OCI-LY7 (cell line): Measurements from ENCODE around the gene RSPH3. TPM values are rescaled to one million over a fixed set of nuclear protein-coding genes. Genes with fewer than 3 reads are reported as not detected.
A peak's percentile ranks its signal among the peaks of the same experiment; 100 is the strongest.

Experiments
- BruUV-seq: library from RNA; stranded (reverse); fragments of 400-500 nt; replicated peaks from 2 replicates; lab custom pipeline; 2021; lab: Mats Ljungman, UMichigan
- CTCF ChIA-PET: fragments of 300-600 bp; sonication (Branson Sonifier 250); formaldehyde crosslinking; loops from one replicate; lab custom pipeline; 2022; ENCODE audit warnings: antibody characterized with exemption; ENCODE audit not compliant: unreplicated experiment; lab: Charles Lee
- POLR2A ChIA-PET: fragments of 300-600 bp; sonication (Branson Sonifier 250); formaldehyde crosslinking; loops from one replicate; lab custom pipeline; 2022; ENCODE audit warnings: antibody characterized with exemption; lab: Charles Lee
- DNase-seq: peaks from one replicate; pipeline ENCODE4 v3.0.0-alpha.2; 2015; ENCODE audit warnings: low spot score
- H2AFZ ChIP-seq: fragments of 200-600 bp; sonication (generic), shearing (Covaris generic); 2 replicates; pipeline ENCODE4 v1.6.1; 2014; ENCODE audit warnings: mild to moderate bottlenecking, antibody characterized with exemption, low read length, moderate library complexity
- H3K27ac ChIP-seq: fragments of 200-600 bp; sonication (generic); 2 replicates; pipeline ENCODE4 v1.5.1; 2014; ENCODE audit warnings: mixed run types, low read depth, mild to moderate bottlenecking, moderate library complexity, low read length, inconsistent platforms; ENCODE audit not compliant: poor library complexity, severe bottlenecking
- H3K36me3 ChIP-seq: fragments of 200-600 bp; sonication (generic); 2 replicates; pipeline ENCODE4 v1.6.1; 2014; ENCODE audit warnings: mild to moderate bottlenecking, antibody characterized with exemption, low read length, moderate library complexity, mixed read lengths; ENCODE audit not compliant: insufficient read depth
- H3K4me1 ChIP-seq: fragments of 200-600 bp; sonication (generic); 2 replicates; pipeline ENCODE4 v1.5.1; 2014; ENCODE audit warnings: mild to moderate bottlenecking, low read length; ENCODE audit not compliant: insufficient read depth, poor library complexity, severe bottlenecking
- H3K4me2 ChIP-seq: fragments of 200-600 bp; sonication (generic); 2 replicates; pipeline ENCODE4 v1.6.1; 2014; ENCODE audit warnings: mild to moderate bottlenecking, low read length
- H3K4me3 ChIP-seq: fragments of 200-600 bp; sonication (generic); 2 replicates; pipeline ENCODE4 v1.5.1; 2014; ENCODE audit warnings: mild to moderate bottlenecking, low read depth, low read length; ENCODE audit not compliant: poor library complexity, severe bottlenecking
- H3K79me2 ChIP-seq: fragments of 200-600 bp; sonication (generic); 2 replicates; pipeline ENCODE4 v1.6.1; 2016; ENCODE audit warnings: low read depth, mild to moderate bottlenecking, low read length, moderate library complexity, mixed read lengths; ENCODE audit not compliant: insufficient read depth
- H3K9me2 ChIP-seq: fragments of 200-600 bp; sonication (generic); 2 replicates; pipeline ENCODE4 v1.6.1; 2016; ENCODE audit warnings: mild to moderate bottlenecking, low read length, mixed read lengths; ENCODE audit not compliant: insufficient read depth
- H3K9me3 ChIP-seq: fragments of 200-600 bp; sonication (generic); 2 replicates; pipeline ENCODE4 v1.6.1; 2014; ENCODE audit warnings: mild to moderate bottlenecking, mixed run types, low read length, mixed read lengths
- H4K20me1 ChIP-seq: fragments of 200-600 bp; sonication (generic); 2 replicates; pipeline ENCODE4 v1.6.1; 2014; ENCODE audit warnings: mild to moderate bottlenecking, antibody characterized with exemption, low read length, moderate library complexity, mixed read lengths; ENCODE audit not compliant: insufficient read depth
- EZH2phosphoT487 ChIP-seq: fragments of 200-600 bp; sonication (generic); IDR thresholded peaks from 2 replicates; pipeline ENCODE4 v1.6.1; 2018; ENCODE audit warnings: low read depth, borderline replicate concordance, mild to moderate bottlenecking, mixed run types, antibody characterized with exemption, low read length, moderate library complexity, mixed read lengths
- intact Hi-C: fragments of 100-400 bp; cut with micrococcal nuclease; formaldehyde crosslinking; loops from one replicate; pipeline ENCODE4 v1.10.0; 2022; ENCODE audit not compliant: unreplicated experiment
- total RNA-seq, 2 experiments: library from RNA; depleted of rRNA in 1 of 2; stranded (reverse); fragments of >200 nt in 1 of 2; shearing (Covaris generic) in 1 of 2; gene quantifications; 2 replicates each; pipeline ENCODE4 v1.2.3, GENCODE V29; 2014 to 2022
- TF ChIP-seq, protein P1 (sequence below): fragments of 200-600 bp; sonication (generic); conservative IDR thresholded peaks from 2 replicates; pipeline ENCODE4 v1.5.1; 2014; ENCODE audit warnings: mild to moderate bottlenecking, antibody characterized with exemption, low read length, moderate library complexity, mixed read lengths

Gene RSPH3
- total RNA-seq, 2 experiments from 2014 or later: 2.7 to 6.5 TPM

DNA sequence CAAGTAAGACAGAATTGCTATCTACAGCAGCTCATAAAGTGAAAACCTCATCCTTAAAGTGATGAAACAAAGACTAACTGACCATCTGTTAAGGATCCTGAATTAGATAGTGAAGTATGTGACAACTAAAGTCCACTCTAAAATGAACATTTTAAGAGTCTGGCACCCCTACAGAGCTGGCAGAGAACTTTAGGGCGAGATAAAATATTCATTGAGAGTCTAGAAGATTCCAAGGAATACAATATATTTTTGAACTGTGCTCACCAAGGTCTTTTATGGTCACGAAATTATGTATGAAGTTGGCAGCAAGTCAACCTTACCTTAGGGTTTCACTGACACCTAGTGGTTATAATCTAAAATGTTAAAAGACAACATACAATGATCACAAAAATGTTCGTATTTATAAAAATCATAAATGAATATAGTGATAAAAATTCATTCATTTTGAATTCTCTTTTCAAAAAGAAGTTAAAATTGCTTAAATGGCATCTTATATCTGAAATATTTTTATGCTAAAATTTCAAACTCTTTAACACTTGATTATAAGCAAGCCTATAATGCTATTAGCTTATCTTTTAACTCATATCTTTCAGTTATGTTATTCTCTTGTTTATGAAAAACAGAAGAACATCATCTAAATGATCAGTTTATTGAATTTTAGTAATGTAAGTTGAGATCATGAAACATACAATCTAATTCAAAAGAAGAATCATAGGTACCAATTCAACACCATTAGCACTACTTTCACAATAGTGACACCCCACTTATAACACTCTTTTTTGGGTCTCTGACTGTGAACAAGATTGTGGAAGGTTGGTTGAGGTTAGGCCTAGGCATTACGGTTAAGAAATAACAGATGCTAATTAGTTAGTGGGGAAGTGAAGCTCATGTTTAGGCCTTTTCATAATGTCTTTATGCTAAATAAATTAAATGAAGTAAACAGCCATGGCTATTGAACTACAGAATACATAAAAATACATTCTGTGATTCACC is 27.5 kb downstream of the RSPH3 start:
- no peak overlapping the region for H3K4me2 ChIP-seq
- TF ChIP-seq, protein P1, sequence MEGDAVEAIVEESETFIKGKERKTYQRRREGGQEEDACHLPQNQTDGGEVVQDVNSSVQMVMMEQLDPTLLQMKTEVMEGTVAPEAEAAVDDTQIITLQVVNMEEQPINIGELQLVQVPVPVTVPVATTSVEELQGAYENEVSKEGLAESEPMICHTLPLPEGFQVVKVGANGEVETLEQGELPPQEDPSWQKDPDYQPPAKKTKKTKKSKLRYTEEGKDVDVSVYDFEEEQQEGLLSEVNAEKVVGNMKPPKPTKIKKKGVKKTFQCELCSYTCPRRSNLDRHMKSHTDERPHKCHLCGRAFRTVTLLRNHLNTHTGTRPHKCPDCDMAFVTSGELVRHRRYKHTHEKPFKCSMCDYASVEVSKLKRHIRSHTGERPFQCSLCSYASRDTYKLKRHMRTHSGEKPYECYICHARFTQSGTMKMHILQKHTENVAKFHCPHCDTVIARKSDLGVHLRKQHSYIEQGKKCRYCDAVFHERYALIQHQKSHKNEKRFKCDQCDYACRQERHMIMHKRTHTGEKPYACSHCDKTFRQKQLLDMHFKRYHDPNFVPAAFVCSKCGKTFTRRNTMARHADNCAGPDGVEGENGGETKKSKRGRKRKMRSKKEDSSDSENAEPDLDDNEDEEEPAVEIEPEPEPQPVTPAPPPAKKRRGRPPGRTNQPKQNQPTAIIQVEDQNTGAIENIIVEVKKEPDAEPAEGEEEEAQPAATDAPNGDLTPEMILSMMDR: peak; percentile 96
- no peak for TF ChIP-seq EZH2phosphoT487

DNA sequence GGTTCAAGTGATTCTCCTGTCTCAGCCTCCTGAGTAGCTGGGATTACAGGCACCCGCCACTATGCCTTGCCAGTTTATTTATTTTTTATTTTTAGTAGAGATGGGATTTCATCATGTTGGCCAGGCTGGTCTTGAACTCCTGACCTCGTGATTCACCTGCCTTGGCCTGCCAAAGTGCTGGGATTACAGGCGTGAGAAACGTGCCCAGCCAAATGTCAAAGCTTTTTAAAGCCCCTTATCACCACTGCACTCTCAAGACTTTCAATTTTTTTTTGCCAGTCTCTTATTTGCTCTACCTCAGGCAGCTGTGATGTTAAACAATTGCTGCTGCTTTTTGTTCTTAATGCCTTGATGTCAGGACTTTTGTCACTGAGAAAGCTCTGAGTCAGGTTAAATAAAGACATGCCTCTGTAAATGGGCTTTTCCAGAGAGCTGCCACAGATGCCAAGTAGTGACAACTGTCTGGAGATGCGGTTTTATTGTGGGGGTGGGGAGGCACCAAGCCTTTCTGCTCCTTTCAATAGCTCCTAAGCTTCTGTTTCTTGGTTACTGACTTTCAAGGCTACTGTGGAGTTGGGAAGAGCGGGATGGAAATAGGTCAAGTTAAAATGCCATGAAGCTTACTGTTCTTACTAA is 29.2 kb downstream of the RSPH3 start:
- Histone ChIP-seq H3K79me2 (no peaks in the 10 kb centered on the region), H3K4me2 (no peak overlapping the region), H3K4me1 (peaks cover 4% of the 10 kb centered on the region), H3K4me3 (no peak overlapping the region), H3K9me3 (peaks cover 24% of the 10 kb centered on the region; the same call in 1 of the 2 replicates), H4K20me1 (no peaks in the 10 kb centered on the region), H3K36me3 (peaks cover 10% of the 10 kb centered on the region; the same call in 1 of the 2 replicates), H2AFZ (no peak overlapping the region), H3K9me2 (no peaks in the 10 kb centered on the region), H3K27ac (no peak overlapping the region)
- intact Hi-C loops: loop anchor here (5.0 to 10.0 kb wide), 3 partner anchors 103 to 746 kb away; no protein-coding TSS in a partner anchor
- CTCF ChIA-PET: interaction anchor here (1.0 kb wide), 2 partner anchors 175 to 264 kb away, joined by 3 read pairs; no protein-coding TSS in a partner anchor
- no peak for TF ChIP-seq EZH2phosphoT487
- TF ChIP-seq, protein P1: no peak
- BruUV-seq: no TSS peak
- no peak for DNase-seq
- POLR2A ChIA-PET: interaction anchor here (0.6 to 1.2 kb wide), 7 partner anchors 9 to 252 kb away, joined by 3 to 5 read pairs (median 3); no protein-coding TSS in a partner anchor

More for the DNA sequence above, 27.5 kb downstream of the RSPH3 start:
- no TSS peak for BruUV-seq
- Histone ChIP-seq H2AFZ (no peak overlapping the region), H3K9me3 (peaks cover 22% of the 10 kb centered on the region; the same call in 1 of the 2 replicates), H4K20me1 (no peaks in the 10 kb centered on the region), H3K4me3 (no peak overlapping the region), H3K9me2 (no peaks in the 10 kb centered on the region), H3K4me1 (peaks cover 4% of the 10 kb centered on the region), H3K27ac (no peak overlapping the region), H3K79me2 (no peaks in the 10 kb centered on the region), H3K36me3 (peaks cover 13% of the 10 kb centered on the region)
- DNase-seq: peak; percentile 77
- ChIA-PET CTCF (interaction anchor here (1.1 to 1.6 kb wide), 2 partner anchors 183 to 254 kb away, joined by 4 read pairs; no protein-coding TSS in a partner anchor), POLR2A (interaction anchor here (0.7 to 2.1 kb wide), 8 partner anchors 11 to 281 kb away, joined by 3 to 7 read pairs (median 3); no protein-coding TSS in a partner anchor)
- intact Hi-C loops: loop anchor here (1.0 to 10.0 kb wide), 7 partner anchors 105 to 748 kb away; no protein-coding TSS in a partner anchor
